Activated T-helper 9 cell treated with anti-CD3 and anti-CD28 coated beads, Interleukin-2, amount 50 U/mL, for 16 hours (primary cell): ENCODE measurements around the gene SCAF4.

Experiments
- DNase-seq: peaks from one replicate; pipeline ENCODE4 v3.0.0-alpha.2; 2020; ENCODE audit warnings: low read depth

Gene SCAF4

DNA sequence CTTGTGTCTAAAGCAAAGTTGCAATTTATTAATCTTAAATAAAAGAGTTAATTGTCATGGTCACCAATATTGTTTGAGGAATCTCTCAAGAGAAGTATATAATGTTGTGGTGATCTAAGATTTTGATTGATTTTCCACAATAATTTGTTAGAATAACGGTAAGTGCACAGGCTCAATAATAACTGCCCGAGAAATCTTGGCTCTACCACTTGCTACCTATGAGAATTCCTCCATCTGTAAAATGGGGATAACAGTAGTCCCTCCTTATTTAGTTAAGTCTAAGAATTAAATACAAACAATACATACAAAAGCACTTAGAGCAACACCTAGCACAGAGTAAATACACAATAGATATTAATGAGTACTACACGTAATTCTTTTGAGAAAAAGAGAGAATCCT, 18.8 kb downstream of the SCAF4 start:
- DNase-seq, result no peak

DNA sequence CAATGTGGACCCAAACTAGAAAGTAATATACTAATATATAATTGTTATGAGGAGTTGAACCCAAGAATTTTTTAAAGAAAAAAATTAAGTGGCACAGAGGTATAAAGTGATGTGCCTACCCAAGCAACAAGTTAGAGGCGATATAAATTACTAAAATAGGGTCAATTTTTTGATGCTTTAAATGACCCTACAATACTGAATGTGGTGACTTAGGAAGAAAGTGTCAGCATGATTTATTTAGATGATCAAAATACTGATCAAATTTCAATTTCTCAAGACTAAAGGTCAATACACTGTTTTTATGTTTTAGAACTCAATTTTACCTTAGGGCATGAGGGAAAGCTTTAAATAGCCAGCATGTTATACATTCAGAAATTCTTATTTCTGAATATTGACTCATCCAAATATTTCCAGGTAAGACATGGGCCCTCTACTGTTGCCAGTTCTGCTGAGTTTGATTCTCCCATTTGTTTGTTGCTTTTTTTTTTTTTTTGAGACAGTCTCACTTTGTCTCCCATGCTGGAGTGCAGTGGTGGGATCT, 20.1 kb downstream of the SCAF4 start:
- no peak for DNase-seq

DNA sequence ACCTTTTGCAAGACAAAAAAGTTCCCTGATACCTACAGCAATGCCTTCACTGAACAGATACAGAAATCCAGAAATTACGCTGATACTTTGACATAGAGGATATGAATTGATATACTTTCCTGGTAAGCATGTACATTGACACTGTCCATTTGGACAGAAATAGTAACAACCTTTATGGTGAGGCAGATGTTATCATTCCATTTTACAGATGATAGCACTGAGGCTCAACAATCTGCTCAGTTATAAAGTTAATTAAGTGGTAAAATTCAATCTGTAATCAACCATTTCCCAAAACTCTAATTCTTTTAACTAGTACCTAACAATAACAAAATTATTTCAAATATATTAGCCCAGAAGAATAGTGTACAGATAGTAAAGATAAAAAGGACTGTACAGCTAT, 20.6 kb downstream of the SCAF4 start:
- DNase-seq, result no peak

DNA sequence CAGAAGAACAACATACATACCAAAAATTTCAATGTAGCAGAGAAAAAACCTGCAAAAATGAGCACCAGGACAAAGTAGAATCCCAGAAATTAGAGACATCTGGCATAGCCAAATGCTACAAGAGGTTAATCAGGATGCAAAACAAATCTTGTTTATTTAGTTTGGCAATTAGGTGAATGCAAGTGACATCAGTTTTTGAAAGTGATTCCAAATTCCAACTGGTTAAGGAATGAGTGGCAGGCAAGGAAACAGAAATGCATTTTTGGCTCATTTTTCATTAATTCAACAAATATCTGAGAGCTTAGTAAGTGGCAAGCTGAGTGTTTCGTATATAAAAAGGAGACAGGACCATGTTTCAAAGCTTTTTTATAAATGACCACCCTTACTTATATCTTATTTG, 21.3 kb downstream of the SCAF4 start:
- DNase-seq, result no peak

DNA sequence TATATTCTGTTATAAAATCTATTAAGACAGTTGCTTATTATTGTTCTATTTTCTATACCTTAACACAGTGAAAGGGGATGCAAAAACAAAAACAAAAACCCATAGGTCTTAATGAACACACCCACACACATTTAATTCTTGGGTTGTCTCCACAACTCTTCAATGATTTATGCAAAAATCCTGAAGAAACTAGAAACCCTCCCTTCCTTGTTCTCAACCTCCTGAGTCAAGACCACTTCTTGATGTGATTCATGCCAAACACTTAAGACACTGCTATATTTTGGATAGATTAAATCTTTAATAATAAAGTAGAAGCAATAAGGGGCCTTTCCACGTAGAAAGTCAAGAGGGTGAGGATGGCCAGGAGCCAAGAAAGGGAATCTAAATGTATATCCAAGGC, 23.4 kb downstream of the SCAF4 start:
- no peak for DNase-seq

DNA sequence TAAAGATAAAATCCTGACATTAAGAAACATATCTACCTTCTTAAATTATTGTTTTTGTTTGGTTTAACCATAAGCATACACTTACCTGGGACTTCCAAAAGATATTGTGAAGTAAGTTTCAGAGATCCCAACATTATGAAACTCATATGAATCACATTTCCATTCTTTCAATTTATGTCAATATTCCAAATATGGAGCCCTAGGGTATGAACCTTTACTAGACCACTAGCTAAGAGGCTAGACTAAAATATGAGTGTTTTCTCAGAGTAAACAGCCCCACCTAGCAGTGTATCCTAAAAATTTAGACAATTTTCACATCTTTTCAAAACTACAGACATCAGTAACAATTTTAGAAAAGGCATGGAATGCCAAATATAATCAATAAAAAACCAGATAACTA, 24.4 kb downstream of the SCAF4 start:
- no peak for DNase-seq

DNA sequence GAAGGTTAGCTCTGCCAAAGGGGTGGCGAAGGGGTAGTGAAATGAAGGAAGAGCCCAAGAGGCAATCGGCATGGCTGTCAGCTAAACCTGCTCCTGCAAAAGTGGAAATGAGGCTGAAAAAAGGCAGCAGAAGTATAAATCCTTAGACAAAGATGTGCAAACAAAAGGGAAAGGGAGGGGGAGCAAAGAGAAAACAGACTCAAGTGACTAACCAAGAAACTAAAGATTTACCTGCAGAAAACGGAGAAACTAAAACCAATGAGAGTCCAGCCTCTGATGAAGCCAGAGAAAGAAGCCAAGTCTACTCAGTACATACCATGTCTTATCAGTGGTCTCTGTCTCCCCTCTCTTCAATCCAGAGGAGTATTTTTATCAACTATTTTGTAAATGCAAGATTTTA, 25.4 kb downstream of the SCAF4 start:
- no peak for DNase-seq

DNA sequence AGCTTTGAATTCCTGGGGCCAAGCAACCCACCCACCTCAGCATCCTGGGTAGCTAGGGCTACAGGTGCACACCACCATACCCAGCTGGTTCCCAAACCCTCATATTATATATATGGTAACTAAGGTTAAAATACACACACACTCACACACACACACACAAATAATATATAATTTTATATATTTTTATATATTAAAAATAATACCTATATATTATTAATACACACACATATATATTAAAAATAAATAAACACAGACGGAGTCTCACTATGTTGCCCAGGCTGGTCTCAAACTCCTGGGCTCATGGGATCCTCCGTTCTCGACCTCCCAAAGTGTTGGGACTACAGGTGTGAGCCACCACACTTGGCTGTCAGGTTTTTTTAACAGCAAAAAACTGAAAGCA, 31.9 kb downstream of the SCAF4 start:
- DNase-seq, result no peak

DNA sequence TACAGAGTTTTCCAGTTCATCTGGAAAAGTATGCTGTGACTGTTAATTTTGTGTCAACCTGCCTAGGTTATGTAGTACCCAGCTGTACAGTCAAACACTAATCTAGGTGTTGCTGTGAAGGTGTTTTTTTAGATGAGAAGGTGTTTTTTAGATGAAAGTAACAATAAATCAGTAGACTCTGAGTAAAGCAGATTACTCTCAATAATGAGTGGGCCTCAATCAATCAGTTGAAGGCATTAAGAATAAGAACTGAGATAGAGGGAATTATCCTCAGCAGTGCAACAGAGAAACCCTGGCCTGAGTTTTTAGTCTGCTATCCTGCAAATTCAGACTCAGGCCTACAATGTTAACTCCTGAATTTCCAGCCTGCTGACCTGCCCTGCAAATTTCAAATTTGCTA, 33.5 kb downstream of the SCAF4 start:
- DNase-seq, result no peak

DNA sequence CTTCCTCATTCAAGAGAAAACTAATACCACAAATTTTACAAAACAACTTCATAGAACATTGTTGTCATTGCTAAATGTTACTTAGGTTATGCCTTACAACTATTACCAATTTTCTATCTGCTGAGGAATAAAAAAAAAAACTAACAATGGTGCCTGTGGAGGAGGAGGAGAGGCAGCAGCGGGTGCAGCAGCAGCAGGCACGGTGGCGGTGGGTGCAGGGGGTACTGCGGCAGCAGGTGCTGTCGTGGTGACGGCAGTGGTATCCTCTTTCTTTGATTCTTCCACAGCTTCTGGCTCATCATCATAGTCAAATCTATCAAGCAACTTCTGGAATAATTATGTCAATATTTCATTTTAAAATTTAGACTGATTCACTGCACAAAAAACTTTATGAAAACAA, 35.5 kb downstream of the SCAF4 start:
- no peak for DNase-seq

DNA sequence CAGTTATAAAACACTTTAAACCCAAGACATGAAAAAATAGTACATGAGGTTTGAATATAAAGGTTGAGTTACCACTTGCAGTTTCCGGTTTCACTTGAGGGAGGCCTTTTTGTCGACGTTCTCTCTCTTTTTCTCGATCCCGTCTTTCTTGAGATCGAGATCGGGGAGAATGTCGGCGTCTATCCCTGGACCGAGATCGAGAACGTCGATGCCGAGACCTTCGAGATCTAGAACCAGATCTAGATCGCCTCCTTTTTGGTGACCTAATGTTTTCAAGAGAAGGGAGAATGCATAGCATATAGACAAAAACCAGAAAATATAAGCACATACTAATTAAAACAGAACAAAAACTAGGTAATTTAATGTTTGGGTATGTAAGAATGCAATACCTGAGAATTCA, 38.7 kb downstream of the SCAF4 start:
- no peak for DNase-seq

DNA sequence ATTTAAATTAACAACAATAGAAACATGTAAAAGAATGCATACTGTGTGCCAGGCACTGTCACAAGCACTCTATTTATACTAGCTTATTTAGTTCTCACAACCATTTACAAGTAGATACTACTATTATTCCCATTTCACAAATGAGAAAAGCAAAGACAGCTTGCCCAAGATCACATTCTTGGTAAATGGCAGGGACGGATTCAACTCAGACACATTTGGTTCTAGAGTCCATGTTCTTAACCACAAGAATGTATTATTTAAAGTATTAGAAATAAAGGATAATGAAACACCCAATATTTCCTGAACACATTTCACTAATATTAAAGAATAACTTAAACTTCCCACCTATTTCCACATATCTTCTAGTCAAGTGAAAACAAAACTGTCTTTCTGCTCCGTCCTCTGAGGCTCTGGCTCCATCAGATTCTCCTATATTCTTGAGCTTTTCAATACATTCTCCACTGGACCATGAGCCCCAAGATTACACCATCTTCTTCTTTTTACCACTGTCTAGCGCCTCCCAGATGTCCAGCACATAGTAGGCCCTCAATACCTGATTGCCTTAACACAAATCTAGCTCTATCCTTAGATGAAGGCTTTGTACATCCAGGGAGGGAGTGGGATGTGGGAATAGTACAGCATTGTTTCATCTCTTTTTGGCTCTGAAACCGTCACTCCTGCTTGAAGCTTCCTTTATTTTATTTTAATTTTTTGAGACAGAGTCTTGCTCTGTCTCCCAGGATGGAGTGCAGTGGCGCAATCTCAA, 43.1 kb downstream of the SCAF4 start:
- no peak for DNase-seq

DNA sequence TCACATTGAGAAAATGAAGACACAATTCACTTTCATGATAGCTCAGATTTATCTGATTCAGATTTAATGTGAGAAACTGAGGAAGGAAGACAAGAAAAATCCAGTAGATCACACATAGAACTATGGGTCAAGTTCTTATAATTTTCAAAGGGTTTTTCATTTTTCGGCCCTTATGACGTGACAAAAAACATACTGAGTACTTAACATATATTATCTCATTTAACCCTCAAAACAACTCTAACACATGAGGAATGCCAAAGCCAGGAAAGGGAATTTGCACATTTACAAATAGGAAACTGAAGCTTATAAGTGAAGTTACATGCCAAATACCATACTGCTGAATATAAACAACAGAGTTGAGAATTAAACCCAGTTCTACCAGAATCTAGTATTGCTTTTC, 44.8 kb downstream of the SCAF4 start:
- no peak for DNase-seq

DNA sequence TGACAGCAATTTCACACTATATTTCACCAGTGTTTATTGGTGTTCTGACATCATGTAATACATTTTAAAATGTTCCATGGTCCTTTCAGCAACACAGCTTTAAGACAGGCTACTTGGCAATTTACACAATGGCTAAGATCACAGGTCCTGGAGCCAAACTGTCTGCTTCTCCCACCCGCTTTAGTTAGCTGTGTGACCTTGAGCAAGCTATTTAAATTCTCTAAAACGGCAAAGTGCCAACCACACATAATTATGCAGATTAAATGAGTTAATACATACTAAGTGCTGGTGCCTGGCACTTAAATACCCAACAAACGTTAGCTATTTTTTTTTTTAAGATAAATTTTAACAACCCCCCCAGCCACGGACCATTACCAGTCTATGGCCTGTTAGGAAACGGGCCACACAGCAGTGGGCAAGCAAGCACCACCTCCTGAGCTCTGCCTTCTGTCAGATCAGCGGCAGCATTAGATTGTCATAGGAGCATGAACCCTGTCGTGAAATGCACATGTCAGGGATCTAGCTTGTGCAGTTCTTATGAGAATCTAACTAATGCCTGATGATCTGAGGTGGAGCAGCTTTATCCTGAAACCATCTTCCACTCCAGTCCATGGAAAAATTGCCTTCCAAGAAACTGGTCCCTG, 45.5 kb downstream of the SCAF4 start:
- DNase-seq, result no peak

DNA sequence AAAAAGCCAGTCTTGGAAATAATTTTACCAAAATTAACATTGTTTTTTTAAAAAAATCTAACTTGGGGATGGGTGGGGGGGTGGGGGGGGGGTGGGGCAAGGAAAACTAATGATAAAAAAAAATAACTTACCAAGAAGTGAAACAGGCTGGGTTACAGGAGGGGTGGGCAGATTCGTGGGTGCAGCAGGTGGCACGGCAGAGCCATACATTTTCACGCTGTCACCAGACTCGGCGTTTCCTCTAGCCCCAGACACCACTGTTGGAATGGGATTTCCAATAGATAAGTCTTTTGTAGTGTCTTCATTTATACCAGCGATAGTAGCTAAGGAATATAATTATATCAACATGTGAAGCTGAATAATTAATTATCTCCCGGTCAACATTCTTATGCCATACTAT, 47.0 kb downstream of the SCAF4 start:
- DNase-seq, result no peak

DNA sequence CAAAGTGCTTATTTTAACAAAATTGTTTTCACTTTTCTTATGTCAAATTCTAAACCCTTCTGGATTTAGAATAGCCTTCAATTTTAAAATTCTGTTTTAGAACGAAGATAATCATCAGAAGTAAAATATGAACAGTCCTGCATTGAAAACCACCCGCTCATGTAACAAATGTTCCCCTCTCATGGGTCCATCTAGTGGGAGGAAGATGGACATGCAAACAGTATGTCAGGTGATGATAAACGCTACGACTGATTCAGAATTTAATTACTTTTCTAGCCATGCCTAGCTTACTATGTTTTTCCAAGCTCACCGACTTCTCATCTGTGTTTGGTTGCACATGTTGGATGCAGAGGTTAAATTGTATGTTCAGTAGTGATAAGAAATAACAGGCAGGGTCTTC, 48.9 kb downstream of the SCAF4 start:
- no peak for DNase-seq

DNA sequence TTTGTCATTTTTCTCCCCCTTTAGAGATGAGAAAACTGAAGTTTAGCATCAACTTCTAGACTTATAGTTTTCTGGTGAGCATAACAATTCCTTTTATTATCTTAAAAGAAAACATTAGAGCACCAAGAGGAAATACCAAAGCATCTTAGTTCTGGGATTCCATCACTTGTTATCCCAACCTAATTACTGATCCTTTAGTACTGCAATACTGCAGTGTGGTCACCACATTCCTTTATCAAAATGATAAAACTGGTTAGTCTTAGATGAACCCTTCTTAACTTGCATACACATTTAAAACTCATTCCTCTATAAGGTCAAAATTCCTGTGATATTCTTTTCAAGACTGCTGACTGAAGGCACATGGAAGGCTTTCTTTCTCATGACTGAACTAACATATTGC, 49.3 kb downstream of the SCAF4 start:
- DNase-seq, result no peak

DNA sequence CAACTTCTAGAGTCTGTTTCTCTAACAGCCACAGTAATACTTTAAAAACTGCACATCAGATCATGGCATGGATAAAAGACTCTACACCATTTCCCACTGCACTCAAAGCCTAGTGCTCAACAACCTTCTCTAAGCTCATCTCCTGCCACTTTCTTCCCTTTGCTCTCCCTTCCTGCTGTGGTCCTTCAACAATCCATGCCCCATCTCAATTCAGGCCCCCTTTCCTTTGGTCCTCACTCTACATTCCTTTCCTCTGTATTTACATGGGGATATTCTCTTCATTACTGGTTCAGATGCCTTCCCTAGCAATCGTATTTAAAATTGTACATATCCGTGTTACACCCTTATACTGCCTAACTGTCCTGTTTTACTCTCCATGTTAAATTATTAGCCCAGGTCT, 53.4 kb downstream of the SCAF4 start:
- no peak for DNase-seq

DNA sequence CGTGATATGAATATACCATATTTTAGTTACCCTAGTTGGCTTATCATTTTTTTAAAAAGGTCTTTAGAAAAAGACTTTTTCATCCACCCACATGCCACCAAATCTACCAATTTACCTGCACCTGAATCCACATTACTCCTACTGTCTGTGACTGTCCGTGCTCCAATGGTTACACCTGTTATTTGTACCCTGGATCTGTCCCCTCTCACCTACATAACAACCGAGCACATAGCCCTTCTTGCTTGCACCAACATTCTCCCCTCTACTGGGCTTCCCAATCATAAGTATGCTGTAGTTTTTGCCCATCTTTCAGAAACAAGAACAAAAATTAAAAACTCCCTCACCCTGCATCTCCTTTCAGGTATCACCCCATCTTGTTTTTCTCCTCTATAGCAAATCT, 54.9 kb downstream of the SCAF4 start:
- DNase-seq, result no peak

DNA sequence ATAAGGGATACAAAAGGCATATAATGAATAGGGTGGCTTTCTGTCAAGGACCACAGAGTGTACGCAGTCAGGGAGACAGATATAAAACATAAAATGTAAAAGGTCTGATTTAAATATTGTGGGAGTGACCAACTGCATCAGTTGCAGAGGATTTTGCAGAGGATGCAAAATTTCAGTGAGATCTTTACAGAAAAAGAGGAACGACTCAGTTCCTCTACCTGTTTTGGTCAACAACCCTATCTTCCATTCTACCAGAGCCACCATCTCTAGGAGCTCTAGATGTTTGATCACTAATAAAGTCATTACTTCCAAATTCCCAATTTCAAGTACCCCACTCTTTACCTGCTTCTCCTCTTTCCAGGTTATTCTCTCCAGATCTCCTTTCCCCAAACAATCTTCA, 56.0 kb downstream of the SCAF4 start:
- DNase-seq, result no peak

DNA sequence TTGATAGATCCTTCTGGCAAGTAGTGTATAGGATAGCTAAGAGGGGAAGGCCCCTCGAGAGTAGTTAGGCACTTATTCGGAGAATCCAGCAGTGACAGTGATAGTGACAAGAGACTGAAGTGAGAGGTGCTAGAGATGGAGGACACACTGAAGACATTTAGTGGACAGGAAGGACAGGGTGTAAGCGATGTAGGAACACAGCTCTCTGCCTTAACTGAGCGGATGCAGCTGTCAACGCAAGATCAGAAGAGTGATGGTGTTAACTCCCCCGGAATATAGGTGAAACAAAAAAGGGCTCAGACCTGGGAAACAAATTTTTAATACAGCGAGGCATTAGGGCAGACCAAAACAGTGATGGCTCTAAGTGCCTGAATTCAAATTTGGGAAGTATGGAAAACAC, 56.6 kb downstream of the SCAF4 start:
- DNase-seq, result no peak

DNA sequence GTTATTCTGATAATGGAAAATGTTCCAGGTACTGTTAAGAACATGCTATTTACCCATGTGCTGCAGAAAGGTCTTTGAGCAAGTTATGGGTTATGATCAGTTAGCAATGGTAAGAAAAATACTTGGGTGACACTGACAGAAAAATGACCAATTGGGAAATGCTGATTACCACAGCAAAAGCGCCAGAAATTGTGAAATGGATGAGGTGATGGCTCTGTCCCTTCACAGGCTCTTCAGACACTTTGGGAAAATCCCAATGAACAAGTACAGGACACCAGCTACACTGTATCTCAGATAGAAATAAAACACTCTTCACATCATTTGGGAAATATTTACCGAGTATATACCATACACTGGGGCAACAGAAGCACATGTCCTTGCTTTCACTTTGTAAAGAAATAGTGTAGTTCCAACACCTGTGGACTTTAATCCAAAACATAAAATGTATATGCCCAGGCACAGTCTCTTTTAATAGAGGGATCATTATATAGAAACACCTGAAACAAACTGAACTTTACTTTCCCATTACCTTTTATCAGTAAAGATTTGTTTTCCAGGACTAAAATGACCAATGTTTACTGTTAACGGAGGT, 58.5 kb downstream of the SCAF4 start:
- no peak for DNase-seq

DNA sequence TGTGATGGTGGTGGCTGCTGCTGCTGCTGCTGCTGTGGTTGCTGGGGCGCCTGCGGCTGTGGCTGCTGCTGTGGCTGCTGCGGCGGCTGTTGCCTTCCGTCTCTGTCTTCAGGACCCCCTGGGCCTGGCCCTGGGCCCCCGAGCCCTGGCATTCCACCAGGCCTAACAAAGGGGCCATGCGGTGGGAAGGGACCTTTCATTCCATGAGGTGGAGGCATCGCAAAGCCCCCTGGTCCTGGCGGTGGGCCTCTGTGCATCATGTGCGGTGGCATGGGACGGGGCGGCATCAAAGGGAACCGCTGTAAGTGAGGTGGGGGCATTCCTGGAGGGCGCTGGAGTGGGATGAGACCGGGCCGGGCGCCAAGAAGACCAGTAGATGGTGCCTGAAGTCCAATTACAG, 60.0 kb downstream of the SCAF4 start:
- no peak for DNase-seq
